Endothelial cell of umbilical vein (primary cell): Measurements from ENCODE around the gene NDUFAB1. TPM values are rescaled to one million over a fixed set of nuclear protein-coding genes. Genes with fewer than 3 reads are reported as not detected.

Source experiments
- BruUV-seq: library from RNA; stranded (reverse); fragments of 400-500 nt; replicated peaks from 2 replicates; lab custom pipeline; 2021; lab: Mats Ljungman, UMichigan
- CTCF ChIA-PET: fragments of 300-600, 350-600 bp; sonication (Branson Sonifier 250); formaldehyde crosslinking; loops from one replicate; lab custom pipeline; 2021; ENCODE audit warnings: antibody characterized with exemption, inconsistent platforms; lab: Charles Lee
- POLR2A ChIA-PET: fragments of 300-600, 350-600 bp; sonication (Branson Sonifier 250); formaldehyde crosslinking; loops from one replicate; lab custom pipeline; 2021; ENCODE audit warnings: antibody characterized with exemption, inconsistent platforms; lab: Charles Lee
- DNase-seq: peaks from one replicate; pipeline ENCODE4 v3.0.0-alpha.2; 2011; ENCODE audit warnings: low read depth, low spot score
- FAIRE-seq: peaks from 2 replicates; lab custom pipeline; 2011; peaks lifted over from hg19 to GRCh38; lab: Jason Lieb, UNC
- H2AFZ ChIP-seq: 2 replicates; pipeline ENCODE4 v1.6.0; 2012; ENCODE audit warnings: low read depth, low read length, control low read depth, inconsistent platforms
- H3K27ac ChIP-seq: 2 replicates; pipeline ENCODE4 v1.5.1; 2011; ENCODE audit warnings: low read depth, mild to moderate bottlenecking, control low read depth, low read length, moderate library complexity; ENCODE audit not compliant: insufficient read depth
- H3K27me3 ChIP-seq, 2 experiments: 2 replicates each; pipeline versions ENCODE4 v1.6.0 to v1.6.1; 2011; ENCODE audit warnings: low read length in 2 of 2, mixed read lengths in 1 of 2; ENCODE audit not compliant: control insufficient read depth in 2 of 2, insufficient read depth in 2 of 2
- H3K36me3 ChIP-seq, 2 experiments: 2 replicates in 1 of 2; 3 replicates in 1 of 2; pipeline ENCODE4 v1.5.1; 2011; ENCODE audit warnings: low read length in 2 of 2, mild to moderate bottlenecking in 1 of 2, moderate library complexity in 1 of 2; ENCODE audit not compliant: control insufficient read depth in 2 of 2, insufficient read depth in 2 of 2; ENCODE audit errors: extremely low read depth in 1 of 2
- H3K4me1 ChIP-seq: 3 replicates; pipeline ENCODE4 v1.5.1; 2011; ENCODE audit warnings: mild to moderate bottlenecking, low read length; ENCODE audit not compliant: control insufficient read depth, insufficient read depth; ENCODE audit errors: extremely low read depth
- H3K4me2 ChIP-seq: 2 replicates; pipeline ENCODE4 v1.6.1; 2011; ENCODE audit warnings: low read length, control low read depth, mixed read lengths; ENCODE audit not compliant: insufficient read depth
- H3K4me3 ChIP-seq, 3 experiments: fragments of 200-600 bp in 1 of 3; sonication (generic), shearing (Covaris generic) in 1 of 3; replicated peaks in 1 of 3; 2 replicates each; pipeline ENCODE4 v1.5.1; 2011 to 2016; ENCODE audit warnings: control low read depth in 3 of 3, low read length in 3 of 3, mild to moderate bottlenecking in 2 of 3, inconsistent platforms in 1 of 3, low read depth in 1 of 3, moderate library complexity in 1 of 3; ENCODE audit not compliant: insufficient read depth in 1 of 3
- H3K79me2 ChIP-seq: 2 replicates; pipeline ENCODE4 v1.6.0; 2012; ENCODE audit warnings: low read length, inconsistent platforms; ENCODE audit not compliant: control insufficient read depth, insufficient read depth
- H3K9ac ChIP-seq: replicated peaks from 2 replicates; pipeline ENCODE3; 2011; ENCODE audit warnings: low read length, control low read depth; ENCODE audit not compliant: insufficient read depth; ENCODE audit errors: extremely low read depth
- H3K9me1 ChIP-seq: replicated peaks from 3 replicates; pipeline ENCODE4 v1.6.0; 2011; ENCODE audit warnings: mild to moderate bottlenecking, low read length; ENCODE audit not compliant: control insufficient read depth, insufficient read depth; ENCODE audit errors: extremely low read depth
- H3K9me3 ChIP-seq: replicated peaks from 2 replicates; pipeline ENCODE4 v1.5.1; 2012; ENCODE audit warnings: low read length, inconsistent platforms; ENCODE audit not compliant: control insufficient read depth, insufficient read depth
- H4K20me1 ChIP-seq: replicated peaks from 2 replicates; pipeline ENCODE3; 2011; ENCODE audit warnings: mild to moderate bottlenecking, low read length; ENCODE audit not compliant: control insufficient read depth, insufficient read depth; ENCODE audit errors: extremely low read depth
- EZH2 ChIP-seq: IDR thresholded peaks from 2 replicates; pipeline ENCODE4 v1.6.1; 2012; ENCODE audit warnings: borderline replicate concordance, low read depth, mild to moderate bottlenecking, moderate library complexity, low read length, inconsistent platforms; ENCODE audit not compliant: severe bottlenecking
- FOS ChIP-seq: IDR thresholded peaks from 2 replicates; pipeline ENCODE4 v1.6.1; 2011; ENCODE audit warnings: mild to moderate bottlenecking, low read length, moderate library complexity, borderline replicate concordance; ENCODE audit not compliant: insufficient read depth
- GATA2 ChIP-seq: IDR thresholded peaks from 2 replicates; pipeline ENCODE4 v1.7.0; 2011; ENCODE audit warnings: low read depth, mild to moderate bottlenecking, moderate library complexity, mixed read lengths, low read length; ENCODE audit not compliant: insufficient read length, insufficient read depth
- JUN ChIP-seq: IDR thresholded peaks from 2 replicates; pipeline ENCODE4 v1.6.1; 2011; ENCODE audit warnings: borderline replicate concordance, low read depth; ENCODE audit not compliant: insufficient read length, insufficient read depth
- MYC ChIP-seq: IDR thresholded peaks from one replicate; pipeline ENCODE4 v1.6.1; 2011; ENCODE audit warnings: mild to moderate bottlenecking, low read depth, low read length
- POLR2AphosphoS5 ChIP-seq: IDR thresholded peaks from 2 replicates; pipeline ENCODE4 v1.6.1; 2012; ENCODE audit warnings: low read depth, mild to moderate bottlenecking, control low read depth, low read length, moderate library complexity; ENCODE audit not compliant: insufficient read depth
- dilution Hi-C: fragments of 300-500 bp; cut with MboI; formaldehyde crosslinking; loops from one replicate; pipeline ENCODE4 v1.15.0; 2019; ENCODE audit warnings: low sequenced_read_pairs; ENCODE audit not compliant: extremely low pct_ligation_motif_present
- intact Hi-C: fragments of 100-400 bp; cut with micrococcal nuclease; formaldehyde crosslinking; loops from one replicate; pipeline ENCODE4 v1.10.0; 2022
- polyA plus RNA-seq, 4 experiments: library from polyadenylated mRNA; depleted of rRNA in 3 of 4; stranded (reverse) in 3 of 4; unstranded in 1 of 4; fragments of >200 nt; gene quantifications; 2 replicates each; pipeline versions ENCODE4 v1.2.1 to v1.2.3, GENCODE V29; 2011 to 2012; ENCODE audit warnings: missing spikeins in 1 of 4
- total RNA-seq: library from RNA; stranded (reverse); gene quantifications from 2 replicates; pipeline ENCODE4 v1.2.3, GENCODE V29; 2021
- TF ChIP-seq, protein P1 (sequence below), 2 donors: IDR thresholded peaks; 1 replicate in 1 of 2; 2 replicates in 1 of 2; pipeline ENCODE4 v1.5.1; 2011; ENCODE audit warnings: low read length in 2 of 2, mild to moderate bottlenecking in 2 of 2, moderate library complexity in 2 of 2, control low read depth in 1 of 2, inconsistent platforms in 1 of 2, low read depth in 1 of 2; ENCODE audit not compliant: insufficient read depth in 1 of 2; ENCODE audit errors: extremely low read depth in 1 of 2
- TF ChIP-seq, protein P2 (sequence below): IDR thresholded peaks from 2 replicates; pipeline ENCODE4 v1.6.1; 2011; ENCODE audit not compliant: insufficient read depth, insufficient read length

Gene NDUFAB1
- total and polyA plus RNA-seq, 2 donors (not counting 3 experiments of a cell fraction or from before 2014, with no cell fraction given) = 112 to 228 TPM

GRCh38 chr16:23537390-23537789 lies 58.7 kb downstream of the NDUFAB1 start:
- POLR2A ChIA-PET = no interaction called here
- CTCF ChIA-PET = interaction anchor here (0.7 kb wide), 1 partner anchor 982 kb away, joined by 3 read pairs; no protein-coding TSS in a partner anchor
- H2AFZ ChIP-seq = no peak overlapping the region
- no peaks in the 10 kb centered on the region for H3K9me3 ChIP-seq
- H3K9ac ChIP-seq = no peak overlapping the region
- H3K79me2 ChIP-seq = no peaks in the 10 kb centered on the region
- H3K36me3 ChIP-seq = peaks cover 6 to 7% of the 10 kb centered on the region in 2 experiments
- no peak overlapping the region for H3K27ac ChIP-seq
- no peak for TF ChIP-seq EZH2
- TF ChIP-seq FOS = no peak
- TF ChIP-seq POLR2AphosphoS5 = no peak
- TF ChIP-seq, protein P1, sequence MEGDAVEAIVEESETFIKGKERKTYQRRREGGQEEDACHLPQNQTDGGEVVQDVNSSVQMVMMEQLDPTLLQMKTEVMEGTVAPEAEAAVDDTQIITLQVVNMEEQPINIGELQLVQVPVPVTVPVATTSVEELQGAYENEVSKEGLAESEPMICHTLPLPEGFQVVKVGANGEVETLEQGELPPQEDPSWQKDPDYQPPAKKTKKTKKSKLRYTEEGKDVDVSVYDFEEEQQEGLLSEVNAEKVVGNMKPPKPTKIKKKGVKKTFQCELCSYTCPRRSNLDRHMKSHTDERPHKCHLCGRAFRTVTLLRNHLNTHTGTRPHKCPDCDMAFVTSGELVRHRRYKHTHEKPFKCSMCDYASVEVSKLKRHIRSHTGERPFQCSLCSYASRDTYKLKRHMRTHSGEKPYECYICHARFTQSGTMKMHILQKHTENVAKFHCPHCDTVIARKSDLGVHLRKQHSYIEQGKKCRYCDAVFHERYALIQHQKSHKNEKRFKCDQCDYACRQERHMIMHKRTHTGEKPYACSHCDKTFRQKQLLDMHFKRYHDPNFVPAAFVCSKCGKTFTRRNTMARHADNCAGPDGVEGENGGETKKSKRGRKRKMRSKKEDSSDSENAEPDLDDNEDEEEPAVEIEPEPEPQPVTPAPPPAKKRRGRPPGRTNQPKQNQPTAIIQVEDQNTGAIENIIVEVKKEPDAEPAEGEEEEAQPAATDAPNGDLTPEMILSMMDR (IDR thresholded peaks at IDR 0.05; ENCODE audit: extremely low read depth in 1 of 2, insufficient read depth in 1 of 2, low read depth in 1 of 2, low read length in 2 of 2) = no peak
- TF ChIP-seq GATA2 = no peak
- TF ChIP-seq JUN = no peak
- TF ChIP-seq, protein P2, sequence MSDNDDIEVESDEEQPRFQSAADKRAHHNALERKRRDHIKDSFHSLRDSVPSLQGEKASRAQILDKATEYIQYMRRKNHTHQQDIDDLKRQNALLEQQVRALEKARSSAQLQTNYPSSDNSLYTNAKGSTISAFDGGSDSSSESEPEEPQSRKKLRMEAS = no peak
- TF ChIP-seq MYC = no peak
- intact Hi-C loops (no loop called here), dilution Hi-C loops (no loop called here)
- no peak overlapping the region for H3K4me3 ChIP-seq
- no peaks in the 10 kb centered on the region for H3K27me3 ChIP-seq
- H3K9me1 ChIP-seq = no peaks in the 10 kb centered on the region
- BruUV-seq = no TSS peak
- FAIRE-seq (no peak), DNase-seq (no peak)
- H3K4me2 ChIP-seq = no peak overlapping the region
- H3K4me1 ChIP-seq = no peaks in the 10 kb centered on the region
- peaks cover 2% of the 10 kb centered on the region for H4K20me1 ChIP-seq
